GM23338 (cell line): ENCODE data around the gene NRCAM. TPM values are rescaled to one million over a fixed set of nuclear protein-coding genes. Genes with fewer than 3 reads are reported as not detected.
"Not testable (repeated sequence)": the region's sequence is repeated elsewhere in the genome, so short reads cannot be mapped to it uniquely, and the experiment has no call there.

ENCODE experiments used
- ATAC-seq: fragments of 200-7000 bp; cut with Tn5 transposase; 3 replicates; pipeline ENCODE4 v1.9.1; 2020
- DNase-seq: peaks from one replicate; pipeline ENCODE4 v3.0.0-alpha.2; 2015; ENCODE audit warnings: low spot score
- H2AFZ ChIP-seq: fragments of 200-600 bp; sonication (generic); 2 replicates; pipeline ENCODE4 v1.8.0; 2016; ENCODE audit warnings: antibody characterized with exemption, mild to moderate bottlenecking, moderate library complexity
- H3F3A ChIP-seq: fragments of 200-600 bp; sonication (generic); replicated peaks from 2 replicates; pipeline ENCODE4 v1.8.0; 2017; ENCODE audit warnings: antibody characterized with exemption, mixed run types, low read depth
- H3K27ac ChIP-seq: fragments of 200-600 bp; sonication (generic); 2 replicates; pipeline ENCODE4 v1.6.1; 2016; ENCODE audit warnings: low read depth
- H3K27me3 ChIP-seq: fragments of 200-600 bp; sonication (generic); 2 replicates; pipeline ENCODE4 v1.8.0; 2016; ENCODE audit warnings: mild to moderate bottlenecking, mixed run types, moderate library complexity; ENCODE audit not compliant: insufficient read depth
- H3K36me3 ChIP-seq: fragments of 200-600 bp; sonication (generic); 2 replicates; pipeline ENCODE4 v1.8.0; 2016; ENCODE audit warnings: mild to moderate bottlenecking; ENCODE audit not compliant: insufficient read depth
- H3K4me1 ChIP-seq: fragments of 200-600 bp; sonication (generic); 2 replicates; pipeline ENCODE4 v1.8.0; 2016; ENCODE audit warnings: mild to moderate bottlenecking, moderate library complexity; ENCODE audit not compliant: insufficient read depth
- H3K4me2 ChIP-seq: fragments of 200-600 bp; sonication (generic); 2 replicates; pipeline ENCODE4 v1.7.1; 2017; ENCODE audit warnings: mixed run types
- H3K4me3 ChIP-seq: fragments of 200-600 bp; sonication (generic); 2 replicates; pipeline ENCODE4 v1.6.1; 2016; ENCODE audit warnings: mixed run types
- H3K79me2 ChIP-seq: fragments of 200-600 bp; sonication (generic); replicated peaks from 2 replicates; pipeline ENCODE4 v1.8.0; 2017; ENCODE audit warnings: mild to moderate bottlenecking; ENCODE audit not compliant: insufficient read depth
- H3K9me2 ChIP-seq: fragments of 200-600 bp; sonication (generic); 2 replicates; pipeline ENCODE4 v1.8.0; 2017; ENCODE audit not compliant: insufficient read depth
- H4K20me1 ChIP-seq: fragments of 200-600 bp; sonication (generic); replicated peaks from 2 replicates; pipeline ENCODE4 v1.8.0; 2017; ENCODE audit warnings: mild to moderate bottlenecking; ENCODE audit not compliant: insufficient read depth
- H3K27ac Mint-ChIP-seq: 2 replicates; pipeline ENCODE4 v1.8.0; 2020; ENCODE audit warnings: inconsistent platforms, mild to moderate bottlenecking, moderate library complexity, mixed read lengths
- H3K27me3 Mint-ChIP-seq: 3 replicates; pipeline ENCODE4 v1.8.0; 2022; ENCODE audit warnings: low read depth, mild to moderate bottlenecking, moderate library complexity, mixed read lengths, inconsistent platforms; ENCODE audit not compliant: insufficient read depth, poor library complexity
- H3K36me3 Mint-ChIP-seq: 3 replicates; pipeline ENCODE4 v1.8.0; 2021; ENCODE audit warnings: low read depth, mild to moderate bottlenecking, inconsistent platforms, moderate library complexity, mixed read lengths
- H3K4me1 Mint-ChIP-seq: 3 replicates; pipeline ENCODE4 v1.8.0; 2020; ENCODE audit warnings: mild to moderate bottlenecking, inconsistent platforms, mixed read lengths
- H3K4me3 Mint-ChIP-seq: 3 replicates; pipeline ENCODE4 v1.8.0; 2021; ENCODE audit warnings: moderate library complexity, mild to moderate bottlenecking, inconsistent platforms, mixed read lengths
- H3K9me3 Mint-ChIP-seq: 3 replicates; pipeline ENCODE4 v1.8.0; 2020; ENCODE audit warnings: moderate library complexity, mild to moderate bottlenecking, inconsistent platforms, mixed read lengths
- CREB1 ChIP-seq: fragments of 250-450 bp; sonication (Bioruptor Pico); IDR thresholded peaks from 2 replicates; pipeline ENCODE4 v1.5.0; 2020; ENCODE audit warnings: low read depth, mild to moderate bottlenecking, moderate library complexity
- CTCF ChIP-seq, 2 experiments: fragments of 200-600 bp in 1 of 2; sonication (generic) in 1 of 2; conservative IDR thresholded peaks; 2 replicates each; pipeline versions ENCODE4 v1.5.1 to v1.6.1; 2016 to 2017; ENCODE audit warnings: antibody characterized with exemption in 2 of 2, low read depth in 2 of 2, mild to moderate bottlenecking in 2 of 2, moderate library complexity in 1 of 2
- ETS1 ChIP-seq: IDR thresholded peaks from 2 replicates; pipeline ENCODE4 v1.6.1; 2016; ENCODE audit warnings: antibody characterized with exemption
- EZH2phosphoT487 ChIP-seq: fragments of 200-600 bp; sonication (generic); IDR thresholded peaks from one replicate; pipeline ENCODE4 v1.8.1; 2018; ENCODE audit warnings: antibody characterized with exemption; ENCODE audit not compliant: unreplicated experiment
- JUNB ChIP-seq: IDR thresholded peaks from one replicate; pipeline ENCODE4 v1.6.1; 2016; ENCODE audit warnings: antibody characterized with exemption; ENCODE audit not compliant: unreplicated experiment
- NANOG ChIP-seq: IDR thresholded peaks from 2 replicates; pipeline ENCODE4 v1.6.1; 2016; ENCODE audit warnings: antibody characterized with exemption, borderline replicate concordance
- POLR2AphosphoS5 ChIP-seq: IDR thresholded peaks from 2 replicates; pipeline ENCODE4 v1.6.1; 2016; ENCODE audit warnings: antibody characterized with exemption, low read depth
- ZNF114 ChIP-seq: fragments of 250-450 bp; sonication (Bioruptor Pico); IDR thresholded peaks from 2 replicates; pipeline ENCODE4 v1.5.0; 2020; ENCODE audit warnings: mild to moderate bottlenecking, moderate library complexity
- polyA plus RNA-seq: library from polyadenylated mRNA; unstranded; fragments of >200 nt; fragmentation: Nextera tagmentation; extraction: Ambion mirVana; gene quantifications from 2 replicates; pipeline ENCODE4 v1.2.1, GENCODE V29; 2016
- total RNA-seq: library from RNA; depleted of rRNA; stranded (reverse); fragments of >200 nt; shearing (Covaris generic); gene quantifications from 2 replicates; pipeline ENCODE4 v1.2.3, GENCODE V29; 2014

NRCAM gene
- total and polyA plus RNA-seq, 2 experiments from 2014 or later, result 2.5 to 6.8 TPM

GRCh38 chr7:108261560-108262255 is 194.5 kb downstream of the NRCAM start:
- ATAC-seq (peak; percentile 32; the same call in 2 of the 3 replicates), DNase-seq (no peak)
- no peaks in the 10 kb centered on the region for H3K27me3 Mint-ChIP-seq
- no peaks in the 10 kb centered on the region for H4K20me1 ChIP-seq
- H3K9me3 Mint-ChIP-seq, result peaks cover 11% of the 10 kb centered on the region
- H3K4me2 ChIP-seq, result no peak overlapping the region
- no peak overlapping the region for H2AFZ ChIP-seq
- no peaks in the 10 kb centered on the region for H3K27me3 ChIP-seq
- H3K36me3 ChIP-seq, result no peaks in the 10 kb centered on the region
- H3F3A ChIP-seq, result no peaks in the 10 kb centered on the region
- H3K9me2 ChIP-seq, result peaks cover 5% of the 10 kb centered on the region; the same call in 1 of the 2 replicates
- H3K4me3 Mint-ChIP-seq, result no peak overlapping the region
- no peaks in the 10 kb centered on the region for H3K79me2 ChIP-seq
- H3K27ac Mint-ChIP-seq, result no peak overlapping the region
- H3K4me1 Mint-ChIP-seq, result peaks cover 6% of the 10 kb centered on the region; the same call in 2 of the 3 replicates
- no peak overlapping the region for H3K27ac ChIP-seq
- no peak for TF ChIP-seq JUNB
- TF ChIP-seq ZNF114, result no peak
- H3K4me3 ChIP-seq, result no peak overlapping the region
- H3K4me1 ChIP-seq, result no peaks in the 10 kb centered on the region
- H3K36me3 Mint-ChIP-seq, result peaks cover 5% of the 10 kb centered on the region; the same call in 2 of the 3 replicates

GRCh38 chr7:108259447-108259846 is 196.8 kb downstream of the NRCAM start:
- not testable (repeated sequence) for H3K4me3 ChIP-seq, ATAC-seq, H2AFZ ChIP-seq, H3K4me1 Mint-ChIP-seq, H3K27me3 Mint-ChIP-seq, H3K9me2 ChIP-seq, H3K27ac ChIP-seq, H3F3A ChIP-seq, DNase-seq, H3K36me3 ChIP-seq, H3K79me2 ChIP-seq, H3K4me3 Mint-ChIP-seq, H3K4me2 ChIP-seq, H3K27ac Mint-ChIP-seq, H3K27me3 ChIP-seq, H4K20me1 ChIP-seq, H3K4me1 ChIP-seq
- Mint-ChIP-seq H3K36me3 (peaks cover 14% of the 10 kb centered on the region), H3K9me3 (peaks cover 29% of the 10 kb centered on the region)

GRCh38 chr7:108257954-108258353 is 198.3 kb downstream of the NRCAM start:
- peaks cover 5% of the 10 kb centered on the region; the same call in 1 of the 2 replicates for H3K9me2 ChIP-seq
- DNase-seq, result no peak
- Mint-ChIP-seq H3K4me1 (peaks cover 6% of the 10 kb centered on the region; the same call in 2 of the 3 replicates), H3K27me3 (peaks cover 2% of the 10 kb centered on the region), H3K36me3 (peaks cover 27% of the 10 kb centered on the region), H3K4me3 (no peak overlapping the region), H3K27ac (no peak overlapping the region), H3K9me3 (peaks cover 44% of the 10 kb centered on the region)
- TF ChIP-seq JUNB, result no peak
- no peak for TF ChIP-seq POLR2AphosphoS5
- TF ChIP-seq NANOG, result no peak
- TF ChIP-seq CTCF (conservative IDR thresholded peaks at IDR 0.05; ENCODE audit: low read depth in 2 of 2), result no peak
- TF ChIP-seq EZH2phosphoT487, result no peak
- no peak for TF ChIP-seq ETS1
- no peak for TF ChIP-seq ZNF114
- no peak for TF ChIP-seq CREB1 (CRISPR knock-in tag)
- no peaks in the 10 kb centered on the region for H3F3A ChIP-seq
- H3K36me3 ChIP-seq, result 0 out of 2 replicates have a peak, but pooled peaks cover 4% of the 10 kb centered on the region
- H3K27me3 ChIP-seq, result no peaks in the 10 kb centered on the region
- H3K27ac ChIP-seq, result no peak overlapping the region
- H4K20me1 ChIP-seq, result no peaks in the 10 kb centered on the region
- no peaks in the 10 kb centered on the region for H3K79me2 ChIP-seq
- no peak for ATAC-seq
- H3K4me2 ChIP-seq, result no peak overlapping the region
- H3K4me3 ChIP-seq, result no peak overlapping the region
- H3K4me1 ChIP-seq, result no peaks in the 10 kb centered on the region
- no peak overlapping the region for H2AFZ ChIP-seq
